Measurements from ENCODE around the gene PDCL3.

Gene PDCL3

GRCh38 chr2:100611079-100612029 is 48.6 kb downstream of the PDCL3 start:
- no peak for DNase-seq (ENCODE audit: low read depth in 2 of 2)

- no peak for DNase-seq (ENCODE audit: low read depth in 2 of 2)
Measured at GRCh38 chr2:100612388-100613000, 49.7 kb downstream of the PDCL3 start.

- no peak for DNase-seq (ENCODE audit: low read depth in 2 of 2)
Measured at GRCh38 chr2:100613719-100614118, 50.9 kb downstream of the PDCL3 start.

- no peak for DNase-seq (ENCODE audit: low read depth in 2 of 2)
Measured at GRCh38 chr2:100614455-100615000, 51.7 kb downstream of the PDCL3 start.

GRCh38 chr2:100615471-100615870 is 52.7 kb downstream of the PDCL3 start:
- DNase-seq (ENCODE audit: low read depth in 2 of 2) = no peak

GRCh38 chr2:100615886-100616285 is 53.1 kb downstream of the PDCL3 start:
- no peak for DNase-seq (ENCODE audit: low read depth in 2 of 2)

GRCh38 chr2:100616841-100617390 is 54.1 kb downstream of the PDCL3 start:
- no peak for DNase-seq (ENCODE audit: low read depth in 2 of 2)

GRCh38 chr2:100619951-100620350 is 57.2 kb downstream of the PDCL3 start:
- no peak for DNase-seq (ENCODE audit: low read depth in 2 of 2)

- no peak for DNase-seq (ENCODE audit: low read depth in 2 of 2)
Measured at GRCh38 chr2:100620481-100620880, 57.7 kb downstream of the PDCL3 start.

GRCh38 chr2:100621371-100621951 is 58.7 kb downstream of the PDCL3 start:
- DNase-seq (ENCODE audit: low read depth in 2 of 2) = no peak

GRCh38 chr2:100623033-100623715 is 60.4 kb downstream of the PDCL3 start:
- DNase-seq (ENCODE audit: low read depth in 2 of 2) = no peak

- DNase-seq (ENCODE audit: low read depth in 2 of 2) = no peak
Measured at GRCh38 chr2:100623930-100624329, 61.1 kb downstream of the PDCL3 start.

- no peak for DNase-seq (ENCODE audit: low read depth in 2 of 2)
Measured at GRCh38 chr2:100624536-100624935, 61.7 kb downstream of the PDCL3 start.

- no peak for DNase-seq (ENCODE audit: low read depth in 2 of 2)
Measured at GRCh38 chr2:100625717-100626116, 62.9 kb downstream of the PDCL3 start.

All from stimulated activated CD4-positive, alpha-beta T cell treated with anti-CD3 and anti-CD28 coated beads, Interleukin-12 subunit alpha, Interleukin-12 subunit beta, amount 100 ng/mL, for 24 hours (primary cell).